NB4 (cell line): Measurements from ENCODE around the gene KCTD15.

ENCODE experiments used
- DNase-seq: peaks from one replicate; pipeline ENCODE4 v3.0.0; 2010; ENCODE audit warnings: low read depth
- H3K4me3 ChIP-seq: one replicate; pipeline ENCODE4 v1.5.1; 2011; ENCODE audit warnings: mild to moderate bottlenecking, low read depth, low read length, moderate library complexity
- MYC ChIP-seq: IDR thresholded peaks from 2 replicates; pipeline ENCODE4 v1.6.1; 2011; ENCODE audit warnings: low read depth, low read length
- POLR2A ChIP-seq: IDR thresholded peaks from 2 replicates; pipeline ENCODE4 v1.6.1; 2011; ENCODE audit warnings: mild to moderate bottlenecking; ENCODE audit not compliant: insufficient read length; ENCODE audit errors: extremely low read depth
- TF ChIP-seq, protein P1 (sequence below): IDR thresholded peaks from 2 replicates; pipeline ENCODE4 v1.6.1; 2011; ENCODE audit warnings: low read depth, low read length
- TF ChIP-seq, protein P2 (sequence below): IDR thresholded peaks from one replicate; pipeline ENCODE4 v1.5.1; 2012; ENCODE audit warnings: low read depth, low read length

Gene KCTD15

DNA sequence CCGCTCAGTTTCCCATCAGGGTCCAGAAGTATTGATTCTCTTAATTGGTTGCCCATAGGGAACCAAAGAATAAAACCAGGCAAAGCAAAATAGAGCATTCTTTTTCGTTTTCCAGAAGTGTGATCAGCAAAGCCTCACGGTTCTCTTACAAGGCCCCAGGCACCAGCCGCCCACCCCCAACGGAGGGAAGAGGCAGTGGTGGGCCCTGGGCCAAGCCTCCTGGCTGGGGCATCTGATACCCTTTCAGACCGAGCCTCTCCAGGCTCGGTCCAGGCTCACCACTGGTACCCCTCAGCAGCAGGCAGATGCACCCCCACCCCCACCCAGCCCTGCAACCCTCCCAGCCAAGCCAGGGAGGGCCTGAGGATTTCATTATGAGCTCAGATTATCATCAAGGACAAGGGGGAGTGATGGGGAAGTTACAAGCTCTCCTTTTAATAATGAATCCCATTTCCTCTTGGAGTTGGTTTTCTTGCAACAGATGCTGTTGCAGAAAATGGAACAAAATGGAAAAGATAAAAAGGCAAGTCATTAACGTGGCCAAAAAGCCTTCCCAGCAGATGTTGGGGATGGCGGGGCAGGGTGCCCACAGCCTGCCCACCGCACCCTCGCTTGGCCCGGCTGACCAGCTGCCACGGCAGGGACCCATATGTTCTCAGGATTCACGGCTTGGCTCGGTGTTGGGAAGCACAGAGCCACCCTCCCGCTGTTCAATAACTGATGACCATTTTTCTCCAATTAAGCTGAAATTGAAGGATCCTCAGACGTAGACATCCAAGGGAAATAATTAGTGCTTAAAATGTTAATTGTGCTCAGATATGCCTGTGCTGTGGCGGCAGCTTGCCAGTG lies 45.9 kb upstream of the KCTD15 start:
- H3K4me3 ChIP-seq, result no peak overlapping the region
- TF ChIP-seq, protein P1, sequence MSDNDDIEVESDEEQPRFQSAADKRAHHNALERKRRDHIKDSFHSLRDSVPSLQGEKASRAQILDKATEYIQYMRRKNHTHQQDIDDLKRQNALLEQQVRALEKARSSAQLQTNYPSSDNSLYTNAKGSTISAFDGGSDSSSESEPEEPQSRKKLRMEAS, result no peak
- no peak for TF ChIP-seq POLR2A
- DNase-seq, result no peak

- no peak for DNase-seq
- TF ChIP-seq POLR2A, result no peak
- no peak for TF ChIP-seq MYC
- TF ChIP-seq, protein P2, sequence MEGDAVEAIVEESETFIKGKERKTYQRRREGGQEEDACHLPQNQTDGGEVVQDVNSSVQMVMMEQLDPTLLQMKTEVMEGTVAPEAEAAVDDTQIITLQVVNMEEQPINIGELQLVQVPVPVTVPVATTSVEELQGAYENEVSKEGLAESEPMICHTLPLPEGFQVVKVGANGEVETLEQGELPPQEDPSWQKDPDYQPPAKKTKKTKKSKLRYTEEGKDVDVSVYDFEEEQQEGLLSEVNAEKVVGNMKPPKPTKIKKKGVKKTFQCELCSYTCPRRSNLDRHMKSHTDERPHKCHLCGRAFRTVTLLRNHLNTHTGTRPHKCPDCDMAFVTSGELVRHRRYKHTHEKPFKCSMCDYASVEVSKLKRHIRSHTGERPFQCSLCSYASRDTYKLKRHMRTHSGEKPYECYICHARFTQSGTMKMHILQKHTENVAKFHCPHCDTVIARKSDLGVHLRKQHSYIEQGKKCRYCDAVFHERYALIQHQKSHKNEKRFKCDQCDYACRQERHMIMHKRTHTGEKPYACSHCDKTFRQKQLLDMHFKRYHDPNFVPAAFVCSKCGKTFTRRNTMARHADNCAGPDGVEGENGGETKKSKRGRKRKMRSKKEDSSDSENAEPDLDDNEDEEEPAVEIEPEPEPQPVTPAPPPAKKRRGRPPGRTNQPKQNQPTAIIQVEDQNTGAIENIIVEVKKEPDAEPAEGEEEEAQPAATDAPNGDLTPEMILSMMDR, result no peak
- TF ChIP-seq, protein P1, result no peak
- no peak overlapping the region for H3K4me3 ChIP-seq
Measured at GRCh38 chr19:33751436-33751770, 45.3 kb upstream of the KCTD15 start.

DNA sequence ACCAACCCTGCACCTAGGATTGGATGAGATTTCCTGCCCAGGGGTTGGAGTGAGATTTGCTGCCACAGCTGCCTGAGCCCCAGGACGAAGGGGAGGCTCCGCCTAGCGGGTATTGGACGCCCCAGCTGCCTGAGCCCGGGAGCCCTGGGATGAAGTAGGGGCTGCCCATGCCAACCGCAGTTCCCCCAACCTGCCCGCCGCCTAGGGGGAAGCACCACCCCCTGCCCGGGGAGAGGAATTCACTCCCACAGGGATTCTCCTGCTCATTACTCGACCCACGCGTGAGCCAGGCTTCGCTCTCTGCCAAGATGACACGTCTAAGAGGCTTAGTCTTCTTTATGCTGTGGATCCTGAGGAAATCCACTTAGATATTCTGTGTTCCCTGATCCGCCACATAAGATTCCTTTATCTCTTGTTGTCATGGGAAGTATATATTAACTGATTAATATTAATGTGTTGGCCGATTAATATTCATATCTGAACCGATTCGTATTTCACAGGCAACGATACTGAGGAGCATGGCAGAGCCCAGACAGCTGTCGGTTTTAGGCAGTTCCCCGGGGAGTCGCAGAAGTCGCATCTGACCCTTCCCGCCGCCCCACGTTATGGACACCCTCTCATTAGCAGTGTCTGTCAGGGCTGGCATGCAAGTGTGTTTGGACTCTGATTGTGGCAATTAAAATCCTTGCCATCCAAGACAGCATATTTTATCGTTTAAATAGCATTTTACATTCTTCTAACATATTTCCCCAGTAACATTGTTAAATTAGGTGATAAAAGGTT lies 44.5 kb upstream of the KCTD15 start:
- no peak overlapping the region for H3K4me3 ChIP-seq
- DNase-seq, result no peak
- no peak for TF ChIP-seq MYC
- TF ChIP-seq, protein P2, result no peak
- TF ChIP-seq, protein P1, result no peak
- no peak for TF ChIP-seq POLR2A

GRCh38 chr19:33752945-33753344 lies 43.7 kb upstream of the KCTD15 start:
- H3K4me3 ChIP-seq, result no peak overlapping the region
- TF ChIP-seq, protein P1, result no peak
- TF ChIP-seq POLR2A, result no peak
- TF ChIP-seq, protein P2, result no peak
- DNase-seq, result no peak

GRCh38 chr19:33754361-33754760 lies 42.3 kb upstream of the KCTD15 start:
- TF ChIP-seq, protein P1, result no peak
- TF ChIP-seq MYC (no peak), POLR2A (no peak)
- TF ChIP-seq, protein P2, result no peak
- DNase-seq, result no peak
- H3K4me3 ChIP-seq, result no peak overlapping the region
